Esophagus muscularis mucosa (tissue), 4 donors: ENCODE results near the gene PPP2R1A. TPM values are rescaled to one million over a fixed set of nuclear protein-coding genes. Genes with fewer than 3 reads are reported as not detected.
A peak's percentile ranks its signal among the peaks of the same experiment; 100 is the strongest.

ENCODE experiments used
- DNase-seq: peaks from one replicate; pipeline ENCODE4 v3.0.0-alpha.2; 2017; ENCODE audit errors: extremely low spot score
- H3K27ac ChIP-seq, 4 donors: fragments of 200-600 bp; sonication (generic); replicated peaks in 1 of 4; 1 replicate in 3 of 4; 2 replicates in 1 of 4; pipeline ENCODE4 v1.5.1; 2016 to 2019; ENCODE audit warnings: mild to moderate bottlenecking in 1 of 4
- H3K27me3 ChIP-seq, 4 donors: fragments of 200-600 bp; sonication (generic); one replicate each; pipeline versions ENCODE4 v1.5.1 to v1.6.0; 2016 to 2019
- H3K36me3 ChIP-seq, 4 donors: fragments of 200-600 bp; sonication (generic); one replicate each; pipeline ENCODE4 v1.5.1; 2016 to 2019
- H3K4me1 ChIP-seq, 4 donors: fragments of 200-600 bp; sonication (generic); one replicate each; pipeline ENCODE4 v1.5.1; 2016 to 2019
- H3K4me3 ChIP-seq, 4 donors: fragments of 200-600 bp; sonication (generic); 1 replicate in 2 of 4; 2 replicates in 2 of 4; pipeline ENCODE4 v1.5.1; 2016 to 2019; ENCODE audit warnings: mild to moderate bottlenecking in 4 of 4, moderate library complexity in 1 of 4
- H3K9me3 ChIP-seq, 4 donors: fragments of 200-600 bp; sonication (generic); 1 replicate in 3 of 4; 2 replicates in 1 of 4; pipeline ENCODE4 v1.5.1; 2016 to 2019
- CTCF ChIP-seq, 3 experiments: fragments of 200-600 bp in 2 of 3; fragments of 450-650 bp in 1 of 3; sonication (generic) in 2 of 3; IDR thresholded peaks; one replicate each; pipeline ENCODE4 v1.5.1; 2017 to 2019; ENCODE audit warnings: antibody characterized with exemption in 3 of 3, mild to moderate bottlenecking in 2 of 3, moderate library complexity in 1 of 3
- EP300 ChIP-seq: sonication (generic); formaldehyde crosslinking; IDR thresholded peaks from one replicate; pipeline ENCODE4 v1.6.1; 2017; ENCODE audit warnings: antibody characterized with exemption
- POLR2A ChIP-seq: fragments of 450-650 bp; IDR thresholded peaks from one replicate; pipeline ENCODE4 v1.6.1; 2017; ENCODE audit warnings: antibody characterized with exemption, moderate library complexity, mild to moderate bottlenecking, low read depth
- POLR2AphosphoS5 ChIP-seq, 2 donors: sonication (generic); formaldehyde crosslinking; IDR thresholded peaks; one replicate each; pipeline ENCODE4 v1.6.1; 2017; ENCODE audit warnings: antibody characterized with exemption in 2 of 2
- WGBS: methylation state at CpG from one replicate; pipeline ENCODE4 v1.1.5; 2018; 5-methylcytosine and 5-hydroxymethylcytosine counted together
- intact Hi-C: fragments of 100-400 bp; cut with DNase I; formaldehyde crosslinking; loops from one replicate; pipeline ENCODE4 v1.15.1; 2023
- total RNA-seq, 4 donors: library from RNA; depleted of rRNA; stranded (reverse); fragments of >200 nt; gene quantifications; one replicate each; pipeline versions ENCODE4 v1.1.0 to v1.2.1, GENCODE V29; 2016

The PPP2R1A gene
- total RNA-seq, 4 donors from 2014 or later = 192 to 304 (median 221) TPM

GRCh38 chr19:52172347-52172746, 17.5 kb upstream of the PPP2R1A start:
- no peaks in the 10 kb centered on the region for H3K27me3 ChIP-seq
- intact Hi-C loops = loop anchor here (5.0 kb wide), 1 partner anchor 35 kb away; the partner anchor contains the start of gene ZNF616
- peak overlapping the region in 1 of 4 donors; percentile 74 for H3K4me3 ChIP-seq
- H3K36me3 ChIP-seq = peaks cover 9 to 21% (median 14%) of the 10 kb centered on the region in 4 donors
- DNase-seq = no peak
- H3K9me3 ChIP-seq = no peaks in the 10 kb centered on the region
- H3K4me1 ChIP-seq = peaks cover 11 to 23% (median 20%) of the 10 kb centered on the region in 4 donors
- WGBS = 94% methylated on average over 1 of the region's 1 CpG
- no peak for TF ChIP-seq POLR2AphosphoS5 (IDR thresholded peaks at IDR 0.05)
- no peak for TF ChIP-seq POLR2A
- no peak for TF ChIP-seq CTCF (IDR thresholded peaks at IDR 0.05)
- no peak for TF ChIP-seq EP300
- peak overlapping the region; percentile 88 to 90 (median 88) for H3K27ac ChIP-seq

- Histone ChIP-seq H3K9me3 (no peaks in the 10 kb centered on the region), H3K27me3 (no peaks in the 10 kb centered on the region), H3K4me3 (no peak overlapping the region), H3K27ac (no peak overlapping the region), H3K36me3 (no peaks in the 10 kb centered on the region), H3K4me1 (peaks cover 5 to 8% (median 8%) of the 10 kb centered on the region in 4 donors)
- no peak for DNase-seq
- WGBS = 76% methylated on average over 10 of the region's 10 CpGs
- TF ChIP-seq EP300 (no peak), POLR2A (no peak), POLR2AphosphoS5 (IDR thresholded peaks at IDR 0.05) (no peak), CTCF (IDR thresholded peaks at IDR 0.05) (no peak)
- intact Hi-C loops = no loop called here
These were observed 13.3 kb upstream of the PPP2R1A start for GRCh38 chr19:52176574-52176973.

DNA sequence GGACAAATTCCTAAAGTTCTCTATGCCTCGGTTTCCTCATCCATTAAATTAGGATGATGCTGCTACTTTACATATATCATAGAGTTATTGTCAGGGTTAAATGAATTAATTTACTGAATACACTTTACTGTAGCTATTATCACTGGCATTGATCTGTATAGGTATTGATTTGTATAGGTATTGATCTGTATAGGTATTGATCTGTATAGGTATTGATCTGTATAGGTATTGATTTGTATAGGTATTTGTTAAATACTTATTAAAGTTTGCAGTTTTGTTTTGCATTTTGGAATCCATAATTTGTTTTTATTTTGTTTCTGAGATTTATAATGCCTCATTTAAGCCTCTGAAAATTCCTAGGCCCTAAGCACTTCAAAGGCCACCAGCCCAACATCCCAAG, 2.4 kb upstream of the PPP2R1A start:
- peak overlapping the region in 2 of 4 donors; percentile 91 to 97 for H3K27ac ChIP-seq
- no peaks in the 10 kb centered on the region for H3K27me3 ChIP-seq
- no peaks in the 10 kb centered on the region for H3K9me3 ChIP-seq
- WGBS = 100% methylated on average over 1 of the region's 1 CpG
- DNase-seq = no peak
- TF ChIP-seq CTCF (IDR thresholded peaks at IDR 0.05) = no peak
- no peak for TF ChIP-seq POLR2A
- TF ChIP-seq EP300 = no peak
- no peak for TF ChIP-seq POLR2AphosphoS5 (IDR thresholded peaks at IDR 0.05)
- H3K4me1 ChIP-seq = peaks cover 25 to 31% (median 27%) of the 10 kb centered on the region in 4 donors
- H3K4me3 ChIP-seq = no peak overlapping the region
- intact Hi-C loops = no loop called here
- H3K36me3 ChIP-seq = no peaks in the 10 kb centered on the region

GRCh38 chr19:52188822-52189734, 774 bp upstream of the PPP2R1A start:
- WGBS = 2% methylated on average over 32 of the region's 32 CpGs

More at GRCh38 chr19:52188822-52189734, 774 bp upstream of the PPP2R1A start:
- peak; percentile 93 for DNase-seq
- Histone ChIP-seq H3K36me3 (peaks cover 0 to 7% (median 6%) of the 10 kb centered on the region in 4 donors), H3K4me1 (peaks cover 40 to 47% (median 44%) of the 10 kb centered on the region in 4 donors), H3K9me3 (no peaks in the 10 kb centered on the region), H3K27ac (peak overlapping the region; percentile 91 to 97 (median 95)), H3K27me3 (no peaks in the 10 kb centered on the region), H3K4me3 (peak overlapping the region; percentile 53 to 84 (median 62))
- intact Hi-C loops = loop anchor here (1.0 kb wide), 1 partner anchor 50 kb away; the partner anchor contains the start of gene ZNF616
- TF ChIP-seq POLR2A (peak; percentile 48), POLR2AphosphoS5 (IDR thresholded peaks at IDR 0.05) (peak; percentile 88 to 91), EP300 (no peak)
